GM19467 (cell line): ENCODE measurements around the gene PRKACG.
"Not testable (repeated sequence)": the region's sequence is repeated elsewhere in the genome, so short reads cannot be mapped to it uniquely, and the experiment has no call there.

Source experiments
- ATAC-seq: cut with Tn5 transposase; IDR thresholded peaks from one replicate; pipeline ENCODE4 v1.9.1; 2021; ENCODE audit warnings: mild to moderate bottlenecking, moderate library complexity; ENCODE audit not compliant: unreplicated experiment

Gene PRKACG

GRCh38 chr9:69027355-69028097, 13.6 kb upstream of the PRKACG start:
- ATAC-seq, result no peak

GRCh38 chr9:69023650-69024049, 9.7 kb upstream of the PRKACG start:
- ATAC-seq, result no peak

- no peak for ATAC-seq
Observed at GRCh38 chr9:69020301-69021145, 6.6 kb upstream of the PRKACG start.

- ATAC-seq, result no peak
Observed at GRCh38 chr9:69019808-69020207, 5.9 kb upstream of the PRKACG start.

- ATAC-seq, result no peak
Observed at GRCh38 chr9:69018737-69019136, 4.8 kb upstream of the PRKACG start.

GRCh38 chr9:69016191-69017096, 2.5 kb upstream of the PRKACG start:
- no peak for ATAC-seq

GRCh38 chr9:69013382-69013727, 558 bp downstream of the PRKACG start:
- no peak for ATAC-seq

- no peak for ATAC-seq
Observed at GRCh38 chr9:69012696-69013381, 1.1 kb downstream of the PRKACG start.

GRCh38 chr9:69009708-69010107, 4.2 kb downstream of the PRKACG start:
- ATAC-seq, result no peak

- ATAC-seq, result no peak
Observed at GRCh38 chr9:69004836-69005235, 9.1 kb downstream of the PRKACG start.

GRCh38 chr9:69003051-69003450, 10.9 kb downstream of the PRKACG start:
- no peak for ATAC-seq

- no peak for ATAC-seq
Observed at GRCh38 chr9:69001921-69002320, 12.0 kb downstream of the PRKACG start.

- ATAC-seq, result peak; percentile 70
Observed at GRCh38 chr9:68999393-69000105, 14.4 kb downstream of the PRKACG start.

- ATAC-seq, result no peak
Observed at GRCh38 chr9:68998812-68999211, 15.1 kb downstream of the PRKACG start.

GRCh38 chr9:68998385-68998784, 15.5 kb downstream of the PRKACG start:
- ATAC-seq, result no peak

- ATAC-seq, result no peak
Observed at GRCh38 chr9:68997666-68998065, 16.2 kb downstream of the PRKACG start.

- no peak for ATAC-seq
Observed at GRCh38 chr9:68996462-68996861, 17.5 kb downstream of the PRKACG start.

- ATAC-seq, result no peak
Observed at GRCh38 chr9:68995776-68996175, 18.1 kb downstream of the PRKACG start.

GRCh38 chr9:68991457-68991856, 22.5 kb downstream of the PRKACG start:
- no peak for ATAC-seq

GRCh38 chr9:68986949-68987348, 27.0 kb downstream of the PRKACG start:
- not testable (repeated sequence) for ATAC-seq
